ENCODE results near the gene SLC35D2.

DNA sequence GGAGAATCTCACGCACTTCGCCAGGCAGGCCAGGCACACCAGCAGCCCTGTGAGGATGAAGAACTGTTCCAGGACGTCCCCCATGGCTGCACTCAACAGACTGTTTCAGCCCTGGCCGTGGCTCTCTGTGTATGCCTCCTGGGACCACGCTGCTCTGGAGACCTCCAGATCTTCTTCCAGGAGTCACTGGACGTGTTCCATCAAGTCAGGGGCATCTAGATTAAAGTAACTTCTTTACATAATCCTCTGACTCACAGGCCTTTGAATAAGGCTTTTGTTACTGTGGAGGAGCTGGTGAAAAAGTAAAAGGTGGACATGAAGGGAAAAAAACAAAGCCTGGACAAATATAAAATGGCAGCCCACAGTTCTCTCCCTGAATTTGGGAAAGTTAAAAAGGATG is 81.5 kb downstream of the SLC35D2 start, which contains the start of gene HSD17B3:
- TF ChIP-seq, protein P1, sequence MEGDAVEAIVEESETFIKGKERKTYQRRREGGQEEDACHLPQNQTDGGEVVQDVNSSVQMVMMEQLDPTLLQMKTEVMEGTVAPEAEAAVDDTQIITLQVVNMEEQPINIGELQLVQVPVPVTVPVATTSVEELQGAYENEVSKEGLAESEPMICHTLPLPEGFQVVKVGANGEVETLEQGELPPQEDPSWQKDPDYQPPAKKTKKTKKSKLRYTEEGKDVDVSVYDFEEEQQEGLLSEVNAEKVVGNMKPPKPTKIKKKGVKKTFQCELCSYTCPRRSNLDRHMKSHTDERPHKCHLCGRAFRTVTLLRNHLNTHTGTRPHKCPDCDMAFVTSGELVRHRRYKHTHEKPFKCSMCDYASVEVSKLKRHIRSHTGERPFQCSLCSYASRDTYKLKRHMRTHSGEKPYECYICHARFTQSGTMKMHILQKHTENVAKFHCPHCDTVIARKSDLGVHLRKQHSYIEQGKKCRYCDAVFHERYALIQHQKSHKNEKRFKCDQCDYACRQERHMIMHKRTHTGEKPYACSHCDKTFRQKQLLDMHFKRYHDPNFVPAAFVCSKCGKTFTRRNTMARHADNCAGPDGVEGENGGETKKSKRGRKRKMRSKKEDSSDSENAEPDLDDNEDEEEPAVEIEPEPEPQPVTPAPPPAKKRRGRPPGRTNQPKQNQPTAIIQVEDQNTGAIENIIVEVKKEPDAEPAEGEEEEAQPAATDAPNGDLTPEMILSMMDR (IDR thresholded peaks at IDR 0.05), result no peak
- TF ChIP-seq POLR2A (IDR thresholded peaks at IDR 0.05), result no peak
